Activated B cell treated with CpG ODN at 0.5 μM for 24 hours (primary cell): Measurements from ENCODE around the gene APCDD1. TPM values are rescaled to one million over a fixed set of nuclear protein-coding genes. Genes with fewer than 3 reads are reported as not detected.

Experiments
- ATAC-seq: fragments of 200-7000 bp; cut with Tn5 transposase; one replicate; pipeline ENCODE4 v1.10.0; 2021; ENCODE audit warnings: low read depth, mild to moderate bottlenecking, moderate library complexity
- CTCF ChIA-PET: fragments of 350-600 bp; sonication (Branson Sonifier 250); formaldehyde crosslinking; loops from one replicate; lab custom pipeline; 2021; ENCODE audit warnings: antibody characterized with exemption; lab: Charles Lee
- POLR2A ChIA-PET: fragments of 350-600 bp; sonication (Branson Sonifier 250); formaldehyde crosslinking; loops from one replicate; lab custom pipeline; 2021; ENCODE audit warnings: antibody characterized with exemption; lab: Charles Lee
- DNase-seq: peaks from one replicate; pipeline ENCODE4 v3.0.0; 2022
- H3K27ac Mint-ChIP-seq: one replicate; pipeline ENCODE4 v1.8.0; 2020; ENCODE audit warnings: mixed read lengths
- H3K27me3 Mint-ChIP-seq: one replicate; pipeline ENCODE4 v1.8.0; 2021; ENCODE audit warnings: mixed read lengths
- H3K36me3 Mint-ChIP-seq: one replicate; pipeline ENCODE4 v1.8.0; 2021; ENCODE audit warnings: low read depth, mixed read lengths
- H3K4me1 Mint-ChIP-seq: one replicate; pipeline ENCODE4 v1.8.0; 2021; ENCODE audit warnings: mixed read lengths
- H3K4me3 Mint-ChIP-seq: one replicate; pipeline ENCODE4 v1.8.0; 2020; ENCODE audit warnings: mild to moderate bottlenecking, mixed read lengths
- H3K9me3 Mint-ChIP-seq: one replicate; pipeline ENCODE4 v1.8.0; 2020; ENCODE audit warnings: mixed read lengths
- CTCF ChIP-seq: fragments of 200-600 bp; IDR thresholded peaks from one replicate; pipeline ENCODE4 v1.8.0; 2022; ENCODE audit warnings: antibody characterized with exemption, mild to moderate bottlenecking
- intact Hi-C: fragments of 100-400 bp; cut with micrococcal nuclease; formaldehyde crosslinking; loops from one replicate; pipeline ENCODE4 v1.15.1; 2024
- total RNA-seq: library from RNA; stranded (reverse); gene quantifications from 2 replicates; pipeline ENCODE4 v1.2.3, GENCODE V29; 2022

The APCDD1 gene
- total RNA-seq, 1 donor from 2014 or later: 0.38 TPM

DNA sequence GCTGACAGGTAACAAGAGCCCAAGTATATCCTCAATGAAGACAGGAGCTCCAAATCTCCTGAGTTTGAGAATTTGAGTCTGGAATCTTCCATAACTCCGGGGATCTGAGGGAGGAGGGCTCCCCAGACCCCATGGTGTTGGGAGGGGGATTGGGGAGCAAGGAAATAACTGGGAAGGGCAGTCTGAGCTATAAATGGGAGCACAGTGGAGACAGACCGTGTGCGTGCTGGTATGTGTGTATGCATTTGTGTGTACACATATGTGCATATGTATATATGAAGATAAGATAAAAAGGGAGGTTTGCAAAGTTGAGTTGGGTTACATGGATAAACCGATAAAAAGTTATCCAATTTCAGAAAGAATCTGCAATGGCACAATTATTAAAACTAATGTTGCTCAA lies 2.3 kb downstream of the APCDD1 start:
- H3K36me3 Mint-ChIP-seq: no peaks in the 10 kb centered on the region
- no peak for ATAC-seq
- H3K4me3 Mint-ChIP-seq: no peak overlapping the region
- intact Hi-C loops: no loop called here
- DNase-seq: no peak
- H3K27me3 Mint-ChIP-seq: peaks cover 32% of the 10 kb centered on the region
- TF ChIP-seq CTCF: no peak
- ChIA-PET POLR2A (no interaction called here), CTCF (no interaction called here)
- H3K9me3 Mint-ChIP-seq: peaks cover under 1% of the 10 kb centered on the region
- H3K27ac Mint-ChIP-seq: no peak overlapping the region
- H3K4me1 Mint-ChIP-seq: peaks cover 28% of the 10 kb centered on the region

DNA sequence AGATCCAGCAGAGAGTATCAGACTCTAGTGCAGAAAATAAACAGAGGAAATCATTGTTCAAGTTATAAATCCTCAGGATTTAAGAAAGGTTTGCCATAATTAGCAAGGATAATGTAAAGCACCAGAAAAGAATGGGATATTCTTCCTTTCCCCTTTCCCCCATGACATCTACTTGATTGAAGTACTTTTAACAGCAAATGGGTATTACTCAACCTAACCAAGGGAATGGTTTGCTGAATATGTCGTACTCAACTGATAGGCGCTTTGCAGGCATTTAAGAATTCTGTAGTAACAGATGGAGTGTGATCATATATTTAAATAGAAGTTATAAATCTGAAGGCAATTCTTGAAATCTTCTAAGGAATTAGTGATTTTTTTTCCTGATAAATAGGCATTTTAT lies 2.7 kb downstream of the APCDD1 start:
- Mint-ChIP-seq H3K4me1 (peaks cover 28% of the 10 kb centered on the region), H3K27ac (no peak overlapping the region), H3K27me3 (peaks cover 32% of the 10 kb centered on the region), H3K36me3 (no peaks in the 10 kb centered on the region), H3K9me3 (peaks cover 2% of the 10 kb centered on the region), H3K4me3 (no peak overlapping the region)
- CTCF ChIA-PET: no interaction called here
- no peak for DNase-seq
- no peak for ATAC-seq
- no peak for TF ChIP-seq CTCF
- intact Hi-C loops: no loop called here
- POLR2A ChIA-PET: no interaction called here

- no peak overlapping the region for H3K27ac Mint-ChIP-seq
- intact Hi-C loops: no loop called here
- POLR2A ChIA-PET: no interaction called here
- DNase-seq (no peak), ATAC-seq (no peak)
- CTCF ChIA-PET: no interaction called here
- H3K4me1 Mint-ChIP-seq: peaks cover 26% of the 10 kb centered on the region
- TF ChIP-seq CTCF: no peak
- peaks cover 32% of the 10 kb centered on the region for H3K27me3 Mint-ChIP-seq
- no peak overlapping the region for H3K4me3 Mint-ChIP-seq
- H3K9me3 Mint-ChIP-seq: peaks cover 2% of the 10 kb centered on the region
- no peaks in the 10 kb centered on the region for H3K36me3 Mint-ChIP-seq
These were observed 3.3 kb downstream of the APCDD1 start for GRCh38 chr18:10457767-10458166.

DNA sequence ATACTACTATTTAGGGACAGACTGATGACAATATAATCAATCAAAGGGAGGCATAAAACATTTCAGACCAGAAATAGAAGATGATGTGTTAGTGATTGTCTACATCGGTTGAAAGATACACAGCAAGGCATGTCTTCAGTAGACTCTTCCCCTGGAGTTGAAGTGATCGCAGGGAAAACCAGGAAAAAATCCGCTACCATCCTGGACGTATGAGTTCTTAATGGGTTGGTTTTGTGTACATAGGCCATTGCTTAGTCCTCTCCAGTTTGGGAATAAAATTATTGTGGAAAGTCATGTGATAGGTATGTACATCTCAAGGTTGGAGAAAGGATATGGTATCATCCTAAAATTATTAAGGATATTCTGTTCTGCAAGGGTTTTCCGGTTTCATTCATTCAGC lies 4.3 kb downstream of the APCDD1 start:
- POLR2A ChIA-PET: no interaction called here
- CTCF ChIA-PET: no interaction called here

DNA sequence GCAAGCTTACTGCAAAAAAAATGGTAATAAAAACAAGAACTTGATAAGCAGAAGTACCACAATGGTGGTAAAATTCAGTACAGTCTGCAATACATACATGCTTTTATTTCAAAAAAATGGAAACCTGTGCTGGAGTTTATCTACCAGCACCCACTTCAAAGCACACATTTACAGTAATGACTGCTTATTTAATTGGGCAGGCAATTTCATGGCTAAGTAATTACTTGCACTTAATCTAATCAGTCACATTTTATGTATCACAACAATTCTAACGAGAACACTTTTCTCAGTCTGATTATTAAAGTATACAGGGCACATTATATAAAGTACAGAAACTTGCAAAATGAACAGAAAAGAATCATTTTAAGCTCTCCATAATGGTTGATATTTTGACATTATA lies 5.2 kb downstream of the APCDD1 start:
- POLR2A ChIA-PET: no interaction called here
- peaks cover 13% of the 10 kb centered on the region for H3K4me1 Mint-ChIP-seq
- no peaks in the 10 kb centered on the region for H3K36me3 Mint-ChIP-seq
- H3K27ac Mint-ChIP-seq: no peak overlapping the region
- peaks cover 29% of the 10 kb centered on the region for H3K27me3 Mint-ChIP-seq
- ATAC-seq (no peak), DNase-seq (no peak)
- intact Hi-C loops: no loop called here
- CTCF ChIA-PET: no interaction called here
- no peak for TF ChIP-seq CTCF
- H3K4me3 Mint-ChIP-seq: no peak overlapping the region
- peaks cover 2% of the 10 kb centered on the region for H3K9me3 Mint-ChIP-seq

More for the DNA sequence above, 4.3 kb downstream of the APCDD1 start:
- H3K9me3 Mint-ChIP-seq: peaks cover 2% of the 10 kb centered on the region
- no peak for TF ChIP-seq CTCF
- H3K36me3 Mint-ChIP-seq: no peaks in the 10 kb centered on the region
- H3K27ac Mint-ChIP-seq: no peak overlapping the region
- DNase-seq (no peak), ATAC-seq (no peak)
- no peak overlapping the region for H3K4me3 Mint-ChIP-seq
- intact Hi-C loops: no loop called here
- H3K27me3 Mint-ChIP-seq: peaks cover 31% of the 10 kb centered on the region
- peaks cover 16% of the 10 kb centered on the region for H3K4me1 Mint-ChIP-seq
